ENCODE measurements around the gene ALKBH1.

DNA sequence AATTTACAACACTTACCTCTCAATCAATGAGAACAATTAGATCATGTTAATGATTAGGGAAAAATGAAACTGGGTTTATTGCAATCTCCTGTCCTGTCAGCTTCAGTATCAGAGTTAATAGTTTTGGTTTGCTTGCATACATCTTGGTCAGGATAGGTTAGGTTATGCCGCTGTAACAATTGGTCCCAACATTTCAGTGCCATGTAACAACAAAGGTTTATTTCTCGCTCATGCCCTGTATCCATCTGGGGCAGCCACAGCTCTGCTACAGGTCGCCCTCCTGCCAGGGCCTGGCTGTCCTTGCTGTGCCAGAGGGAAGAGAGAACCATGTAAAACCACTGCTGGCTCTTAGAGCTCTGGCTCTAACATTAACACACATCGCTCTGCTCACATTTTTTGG lies 60.9 kb downstream of the ALKBH1 start:
- TF ChIP-seq POLR2A (IDR thresholded peaks at IDR 0.05; ENCODE audit: low read depth, low read length) (no peak), POLR2AphosphoS5 (IDR thresholded peaks at IDR 0.05; ENCODE audit: low read depth, low read length) (no peak), TAF1 (IDR thresholded peaks at IDR 0.05; ENCODE audit: borderline replicate concordance, low read depth, low read length) (no peak)
